BJ (cell line): ENCODE measurements around the gene HUNK. TPM values are rescaled to one million over a fixed set of nuclear protein-coding genes. Genes with fewer than 3 reads are reported as not detected.

ENCODE experiments used
- CTCF ChIA-PET: fragments of 350-600 bp; formaldehyde crosslinking; extraction: SDS; loops from one replicate; lab custom pipeline; 2021; ENCODE audit warnings: antibody characterized with exemption, inconsistent platforms; lab: Yijun Ruan, JAX
- POLR2A ChIA-PET: fragments of 300-600 bp; sonication (Branson Sonifier 250); formaldehyde crosslinking; extraction: SDS; loops from one replicate; lab custom pipeline; 2021; ENCODE audit warnings: antibody characterized with exemption; lab: Charles Lee
- DNase-seq: peaks from one replicate; pipeline ENCODE4 v3.0.0-alpha.2; 2011; ENCODE audit warnings: low read depth
- H3K27me3 ChIP-seq: 2 replicates; pipeline ENCODE4 v1.6.0; 2011; ENCODE audit warnings: low read length; ENCODE audit not compliant: control insufficient read depth, insufficient read depth
- H3K36me3 ChIP-seq: 2 replicates; pipeline ENCODE4 v1.5.1; 2011; ENCODE audit warnings: low read length; ENCODE audit not compliant: control insufficient read depth, insufficient read depth
- H3K4me3 ChIP-seq: 2 replicates; pipeline ENCODE4 v1.5.1; 2011; ENCODE audit warnings: low read depth, mild to moderate bottlenecking, control low read depth, low read length
- polyA plus RNA-seq: library from polyadenylated mRNA; depleted of rRNA; stranded (reverse); fragments of >200 nt; gene quantifications from 2 replicates; pipeline ENCODE4 v1.2.3, GENCODE V29; 2011
- TF ChIP-seq, protein P1 (sequence below): IDR thresholded peaks from 2 replicates; pipeline ENCODE4 v1.5.1; 2011; ENCODE audit warnings: low read depth, mild to moderate bottlenecking, control low read depth, inconsistent platforms, low read length, moderate library complexity; ENCODE audit not compliant: insufficient read depth

Gene HUNK
- polyA plus RNA-seq, 1 experiment, result 0.70 TPM

DNA sequence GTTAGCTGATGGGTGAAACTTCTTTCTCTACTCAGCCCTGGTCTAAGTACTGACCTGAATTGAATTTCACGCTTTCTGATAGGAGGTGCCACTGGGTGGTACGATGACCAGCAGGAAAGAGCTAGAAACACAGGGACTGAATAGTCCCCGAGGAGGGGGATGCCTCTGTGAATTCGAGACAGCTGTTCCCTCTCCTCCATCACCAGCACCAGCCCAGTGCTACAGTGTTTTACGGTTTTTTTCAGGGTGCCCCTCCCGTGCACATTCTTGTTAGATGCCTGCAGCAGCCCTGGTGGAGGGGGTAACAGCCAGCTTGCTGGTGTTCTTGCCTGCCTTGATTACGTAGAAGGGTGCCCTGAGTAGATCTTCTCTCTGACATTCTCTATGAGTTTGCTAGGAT lies 7.1 kb downstream of the HUNK start:
- Histone ChIP-seq H3K36me3 (no peaks in the 10 kb centered on the region), H3K4me3 (no peak overlapping the region), H3K27me3 (no peaks in the 10 kb centered on the region)
- CTCF ChIA-PET, result no interaction called here
- no peak for DNase-seq
- TF ChIP-seq, protein P1, sequence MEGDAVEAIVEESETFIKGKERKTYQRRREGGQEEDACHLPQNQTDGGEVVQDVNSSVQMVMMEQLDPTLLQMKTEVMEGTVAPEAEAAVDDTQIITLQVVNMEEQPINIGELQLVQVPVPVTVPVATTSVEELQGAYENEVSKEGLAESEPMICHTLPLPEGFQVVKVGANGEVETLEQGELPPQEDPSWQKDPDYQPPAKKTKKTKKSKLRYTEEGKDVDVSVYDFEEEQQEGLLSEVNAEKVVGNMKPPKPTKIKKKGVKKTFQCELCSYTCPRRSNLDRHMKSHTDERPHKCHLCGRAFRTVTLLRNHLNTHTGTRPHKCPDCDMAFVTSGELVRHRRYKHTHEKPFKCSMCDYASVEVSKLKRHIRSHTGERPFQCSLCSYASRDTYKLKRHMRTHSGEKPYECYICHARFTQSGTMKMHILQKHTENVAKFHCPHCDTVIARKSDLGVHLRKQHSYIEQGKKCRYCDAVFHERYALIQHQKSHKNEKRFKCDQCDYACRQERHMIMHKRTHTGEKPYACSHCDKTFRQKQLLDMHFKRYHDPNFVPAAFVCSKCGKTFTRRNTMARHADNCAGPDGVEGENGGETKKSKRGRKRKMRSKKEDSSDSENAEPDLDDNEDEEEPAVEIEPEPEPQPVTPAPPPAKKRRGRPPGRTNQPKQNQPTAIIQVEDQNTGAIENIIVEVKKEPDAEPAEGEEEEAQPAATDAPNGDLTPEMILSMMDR, result no peak
- POLR2A ChIA-PET, result no interaction called here

DNA sequence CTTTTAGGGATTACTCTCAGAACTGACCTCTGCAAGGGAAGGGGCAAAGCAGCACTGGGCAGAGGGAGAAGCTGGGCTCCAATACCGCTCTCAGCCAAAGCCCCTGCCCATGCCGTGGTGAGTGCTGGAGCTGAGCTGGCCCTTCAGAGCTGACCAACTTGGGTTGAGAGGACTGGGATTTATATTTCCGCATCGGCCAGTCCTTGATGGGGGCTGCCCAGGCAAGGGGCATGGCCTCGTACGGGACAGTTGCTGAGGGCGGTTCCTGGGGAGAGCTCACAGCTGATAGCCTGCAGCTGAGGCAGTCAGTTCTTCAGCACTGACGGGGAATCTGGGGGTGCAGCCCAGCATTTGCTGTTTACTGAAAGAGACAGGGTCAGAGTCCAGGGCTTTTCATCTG lies 8.0 kb downstream of the HUNK start:
- no peaks in the 10 kb centered on the region for H3K27me3 ChIP-seq
- DNase-seq, result no peak
- TF ChIP-seq, protein P1, result no peak
- CTCF ChIA-PET, result interaction anchor here (0.6 kb wide), 1 partner anchor 99 kb away, joined by 8 read pairs; no protein-coding TSS in a partner anchor
- H3K36me3 ChIP-seq, result no peaks in the 10 kb centered on the region
- POLR2A ChIA-PET, result no interaction called here
- H3K4me3 ChIP-seq, result no peak overlapping the region

- Histone ChIP-seq H3K36me3 (no peaks in the 10 kb centered on the region), H3K4me3 (no peak overlapping the region), H3K27me3 (no peaks in the 10 kb centered on the region)
- DNase-seq, result no peak
- ChIA-PET POLR2A (no interaction called here), CTCF (interaction anchor here (1.0 kb wide), 1 partner anchor 16 kb away, joined by 3 read pairs; no protein-coding TSS in a partner anchor)
- TF ChIP-seq, protein P1, result no peak
These were observed 9.9 kb downstream of the HUNK start for GRCh38 chr21:31882711-31883110.

DNA sequence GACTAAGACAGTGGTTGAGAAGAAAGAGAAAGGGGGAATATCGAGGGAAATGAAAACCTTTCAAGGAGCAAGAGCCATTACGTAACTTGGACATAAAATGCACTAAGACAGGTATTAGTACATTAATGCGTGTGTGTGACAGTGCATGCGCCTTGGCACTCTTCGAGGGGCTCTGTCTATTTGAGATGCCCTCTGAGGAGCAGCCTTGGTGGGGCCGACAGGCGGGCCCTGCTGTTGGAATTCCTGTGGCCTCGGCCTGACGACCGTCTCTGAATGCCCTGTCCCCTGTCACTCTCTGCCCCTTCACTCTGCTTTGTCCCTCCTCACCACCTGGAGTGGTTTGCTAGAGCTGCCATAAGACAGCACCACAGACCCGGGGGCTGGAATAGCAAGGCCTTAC lies 12.3 kb downstream of the HUNK start:
- TF ChIP-seq, protein P1, result no peak

DNA sequence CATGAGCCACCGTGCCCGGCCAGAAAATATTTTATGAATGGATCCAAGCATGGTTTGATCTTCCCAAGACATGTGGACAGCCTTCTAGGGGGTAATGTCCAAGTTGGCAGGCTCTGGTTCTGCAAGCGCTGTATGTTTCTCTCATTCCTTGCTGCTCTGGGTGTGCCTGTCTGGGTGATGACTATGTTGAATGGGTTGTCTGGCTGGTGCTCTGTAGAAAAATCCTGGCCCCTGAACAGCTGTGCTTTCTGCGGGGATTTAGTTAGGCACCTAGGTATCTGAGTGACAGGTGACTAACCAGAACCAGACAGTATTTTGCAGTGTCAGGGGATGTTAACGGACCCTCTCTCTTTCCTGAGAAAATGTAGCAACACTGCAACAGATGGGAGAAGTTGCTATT lies 14.1 kb downstream of the HUNK start:
- POLR2A ChIA-PET, result no interaction called here
- CTCF ChIA-PET, result no interaction called here
- Histone ChIP-seq H3K27me3 (no peaks in the 10 kb centered on the region), H3K36me3 (no peaks in the 10 kb centered on the region), H3K4me3 (no peak overlapping the region)
- TF ChIP-seq, protein P1, result no peak
- no peak for DNase-seq

More for the DNA sequence above, 12.3 kb downstream of the HUNK start:
- Histone ChIP-seq H3K4me3 (no peak overlapping the region), H3K27me3 (no peaks in the 10 kb centered on the region), H3K36me3 (no peaks in the 10 kb centered on the region)
- ChIA-PET CTCF (interaction anchor here (0.9 kb wide), 1 partner anchor 12 kb away, joined by 4 read pairs; the partner anchor contains the start of gene HUNK), POLR2A (no interaction called here)
- DNase-seq, result no peak
